Ishikawa (cell line): ENCODE results near the gene DNAJC27.

Source experiments
- CEBPB ChIP-seq: IDR thresholded peaks from 2 replicates; pipeline ENCODE4 v1.6.1; 2012
- CREB1 ChIP-seq: IDR thresholded peaks from 2 replicates; pipeline ENCODE4 v1.6.1; 2012; ENCODE audit warnings: low read depth
- EGR1 ChIP-seq: IDR thresholded peaks from 2 replicates; pipeline ENCODE4 v1.6.1; 2012
- EP300 ChIP-seq: IDR thresholded peaks from 2 replicates; pipeline ENCODE4 v1.6.1; 2012; ENCODE audit warnings: borderline replicate concordance
- FOXM1 ChIP-seq: IDR thresholded peaks from 2 replicates; pipeline ENCODE4 v1.6.1; 2012; ENCODE audit warnings: low read depth, borderline replicate concordance
- MAX ChIP-seq: IDR thresholded peaks from 2 replicates; pipeline ENCODE4 v1.6.1; 2012
- NFIC ChIP-seq: IDR thresholded peaks from 2 replicates; pipeline ENCODE4 v1.6.1; 2012
- RAD21 ChIP-seq: IDR thresholded peaks from 2 replicates; pipeline ENCODE4 v1.6.1; 2012; ENCODE audit warnings: low read depth
- REST ChIP-seq: IDR thresholded peaks from 2 replicates; pipeline ENCODE4 v1.6.1; 2012; ENCODE audit warnings: low read depth, mild to moderate bottlenecking
- TAF1 ChIP-seq: IDR thresholded peaks from 2 replicates; pipeline ENCODE4 v1.6.1; 2012; ENCODE audit warnings: low read depth, mild to moderate bottlenecking
- TCF12 ChIP-seq: IDR thresholded peaks from 2 replicates; pipeline ENCODE4 v1.6.1; 2012; ENCODE audit warnings: low read depth
- TEAD4 ChIP-seq: IDR thresholded peaks from 2 replicates; pipeline ENCODE4 v1.6.1; 2012
- USF1 ChIP-seq: IDR thresholded peaks from 2 replicates; pipeline ENCODE4 v1.6.1; 2012
- YY1 ChIP-seq: IDR thresholded peaks from 2 replicates; pipeline ENCODE4 v1.6.1; 2012; ENCODE audit warnings: low read depth
- ZBTB7A ChIP-seq: IDR thresholded peaks from 2 replicates; pipeline ENCODE4 v1.6.1; 2012; ENCODE audit warnings: low read depth

The DNAJC27 gene

GRCh38 chr2:24913911-24914310, 57.8 kb downstream of the DNAJC27 start:
- no peak for TF ChIP-seq YY1
- TF ChIP-seq TEAD4, result no peak
- no peak for TF ChIP-seq ZBTB7A
- TF ChIP-seq EP300, result no peak
- TF ChIP-seq CEBPB, result no peak
- no peak for TF ChIP-seq TAF1
- TF ChIP-seq TCF12, result no peak
- TF ChIP-seq FOXM1, result no peak
- no peak for TF ChIP-seq EGR1
- TF ChIP-seq RAD21, result no peak
- TF ChIP-seq REST, result no peak
- no peak for TF ChIP-seq MAX
- TF ChIP-seq CREB1, result no peak
- no peak for TF ChIP-seq USF1
- no peak for TF ChIP-seq NFIC

- TF ChIP-seq TEAD4, result no peak
- no peak for TF ChIP-seq TCF12
- TF ChIP-seq TAF1, result no peak
- no peak for TF ChIP-seq RAD21
- TF ChIP-seq FOXM1, result no peak
- TF ChIP-seq CEBPB, result no peak
- no peak for TF ChIP-seq ZBTB7A
- TF ChIP-seq USF1, result no peak
- TF ChIP-seq CREB1, result no peak
Measured at GRCh38 chr2:24912986-24913385, 58.8 kb downstream of the DNAJC27 start.

- TF ChIP-seq REST, result no peak
- TF ChIP-seq EP300, result no peak
- no peak for TF ChIP-seq FOXM1
- TF ChIP-seq CREB1, result no peak
- no peak for TF ChIP-seq TCF12
- TF ChIP-seq TAF1, result no peak
- no peak for TF ChIP-seq YY1
- TF ChIP-seq RAD21, result no peak
- no peak for TF ChIP-seq USF1
- TF ChIP-seq NFIC, result no peak
- no peak for TF ChIP-seq CEBPB
- no peak for TF ChIP-seq EGR1
- TF ChIP-seq TEAD4, result no peak
Measured at GRCh38 chr2:24912523-24912922, 59.2 kb downstream of the DNAJC27 start.

- no peak for TF ChIP-seq ZBTB7A
Measured at GRCh38 chr2:24910245-24910644, 61.5 kb downstream of the DNAJC27 start.

GRCh38 chr2:24909555-24910177, 62.1 kb downstream of the DNAJC27 start:
- TF ChIP-seq EGR1, result no peak
- no peak for TF ChIP-seq FOXM1
- TF ChIP-seq RAD21, result no peak
- TF ChIP-seq MAX, result no peak
- no peak for TF ChIP-seq TAF1
- no peak for TF ChIP-seq EP300
- TF ChIP-seq REST, result no peak
